H1 (cell line): ENCODE results near the gene UBE2O. TPM values are rescaled to one million over a fixed set of nuclear protein-coding genes. Genes with fewer than 3 reads are reported as not detected.

Experiments used
- ASH2L ChIP-seq: fragments of 200-600, 300-600 bp; sonication (generic); IDR thresholded peaks from one replicate; pipeline ENCODE4 v1.7.1; 2017; ENCODE audit warnings: low read length
- BCL11A ChIP-seq, 2 experiments: IDR thresholded peaks; one replicate each; pipeline ENCODE4 v1.6.1; 2011; ENCODE audit warnings: low read depth in 2 of 2, low read length in 2 of 2, mild to moderate bottlenecking in 2 of 2
- CHD7 ChIP-seq: fragments of 300-600 bp; sonication (generic); IDR thresholded peaks from 2 replicates; pipeline ENCODE4 v1.7.1; 2012; ENCODE audit warnings: low read length, moderate library complexity, mild to moderate bottlenecking, inconsistent platforms; ENCODE audit not compliant: insufficient replicate concordance
- JUN ChIP-seq: IDR thresholded peaks from 2 replicates; pipeline ENCODE4 v1.6.1; 2011; ENCODE audit warnings: low read depth, mild to moderate bottlenecking, improper control_type of control experiment, low read length
- JUND ChIP-seq: IDR thresholded peaks from 2 replicates; pipeline ENCODE4 v1.6.1; 2011; ENCODE audit warnings: mild to moderate bottlenecking, improper control_type of control experiment, low read length
- NRF1 ChIP-seq: IDR thresholded peaks from 2 replicates; pipeline ENCODE4 v1.6.1; 2011; ENCODE audit warnings: mild to moderate bottlenecking, low read depth, low read length, improper control_type of control experiment
- SAP30 ChIP-seq: fragments of 300-600 bp; sonication (generic); IDR thresholded peaks from 2 replicates; pipeline ENCODE4 v1.7.1; 2012; ENCODE audit warnings: low read length, moderate library complexity, mild to moderate bottlenecking, inconsistent platforms; ENCODE audit not compliant: insufficient read depth, insufficient replicate concordance
- SIN3A ChIP-seq, 2 experiments: IDR thresholded peaks in 1 of 2; conservative IDR thresholded peaks in 1 of 2; 2 replicates each; pipeline ENCODE4 v1.6.1; 2011 to 2012; ENCODE audit warnings: low read length in 2 of 2, improper control_type of control experiment in 1 of 2, low read depth in 1 of 2, mild to moderate bottlenecking in 1 of 2
- SP2 ChIP-seq: IDR thresholded peaks from 2 replicates; pipeline ENCODE4 v1.6.1; 2012; ENCODE audit warnings: mild to moderate bottlenecking, low read length, inconsistent platforms
- TAF7 ChIP-seq: optimal IDR thresholded peaks from 2 replicates; pipeline ENCODE3; 2011; ENCODE audit warnings: low read depth, mild to moderate bottlenecking, inconsistent platforms, low read length, moderate library complexity, borderline replicate concordance
- polyA plus RNA-seq, 7 experiments: library from polyadenylated mRNA; depleted of rRNA in 3 of 7; stranded (reverse) in 5 of 7; unstranded in 2 of 7; fragments of >200 nt in 5 of 7; fragments of 200-250 nt in 2 of 7; gene quantifications; 1 replicate in 5 of 7; 2 replicates in 1 of 7; 4 replicates in 1 of 7; pipeline versions ENCODE4 v1.2.1 to v1.2.3, GENCODE V29; 2011 to 2013; ENCODE audit warnings: missing spikeins in 2 of 7, mixed read lengths in 2 of 7
- total RNA-seq: library from RNA; stranded (reverse); fragmentation: NEBNext Ultra II Directional; extraction: Animal tissue kit (Norgen Biotek cat#: 25700); gene quantifications from 2 replicates; pipeline ENCODE4 v1.2.1, GENCODE V29; 2021

The UBE2O gene
- total and polyA plus RNA-seq, 2 of the 8 experiments (the other 6 are each of a cell fraction or from before 2014, with no cell fraction given): 24.4 to 63.0 TPM

GRCh38 chr17:76385892-76386786 is 66.8 kb downstream of the UBE2O start (continued):
- TF ChIP-seq CHD7 (no peak), TAF7 (no peak), ASH2L (no peak), BCL11A (IDR thresholded peaks at IDR 0.05; ENCODE audit: low read depth in 2 of 2, low read length in 2 of 2) (no peak), JUND (no peak), SAP30 (no peak), SP2 (no peak), SIN3A (conservative IDR thresholded peaks at IDR 0.05 in 1 of 2, IDR thresholded peaks at IDR 0.05 in 1 of 2; ENCODE audit: low read depth in 1 of 2, low read length in 2 of 2) (no peak), JUN (no peak), NRF1 (no peak)
